ENCODE results near the gene CDC34.

The CDC34 gene, protein sequence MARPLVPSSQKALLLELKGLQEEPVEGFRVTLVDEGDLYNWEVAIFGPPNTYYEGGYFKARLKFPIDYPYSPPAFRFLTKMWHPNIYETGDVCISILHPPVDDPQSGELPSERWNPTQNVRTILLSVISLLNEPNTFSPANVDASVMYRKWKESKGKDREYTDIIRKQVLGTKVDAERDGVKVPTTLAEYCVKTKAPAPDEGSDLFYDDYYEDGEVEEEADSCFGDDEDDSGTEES

DNA sequence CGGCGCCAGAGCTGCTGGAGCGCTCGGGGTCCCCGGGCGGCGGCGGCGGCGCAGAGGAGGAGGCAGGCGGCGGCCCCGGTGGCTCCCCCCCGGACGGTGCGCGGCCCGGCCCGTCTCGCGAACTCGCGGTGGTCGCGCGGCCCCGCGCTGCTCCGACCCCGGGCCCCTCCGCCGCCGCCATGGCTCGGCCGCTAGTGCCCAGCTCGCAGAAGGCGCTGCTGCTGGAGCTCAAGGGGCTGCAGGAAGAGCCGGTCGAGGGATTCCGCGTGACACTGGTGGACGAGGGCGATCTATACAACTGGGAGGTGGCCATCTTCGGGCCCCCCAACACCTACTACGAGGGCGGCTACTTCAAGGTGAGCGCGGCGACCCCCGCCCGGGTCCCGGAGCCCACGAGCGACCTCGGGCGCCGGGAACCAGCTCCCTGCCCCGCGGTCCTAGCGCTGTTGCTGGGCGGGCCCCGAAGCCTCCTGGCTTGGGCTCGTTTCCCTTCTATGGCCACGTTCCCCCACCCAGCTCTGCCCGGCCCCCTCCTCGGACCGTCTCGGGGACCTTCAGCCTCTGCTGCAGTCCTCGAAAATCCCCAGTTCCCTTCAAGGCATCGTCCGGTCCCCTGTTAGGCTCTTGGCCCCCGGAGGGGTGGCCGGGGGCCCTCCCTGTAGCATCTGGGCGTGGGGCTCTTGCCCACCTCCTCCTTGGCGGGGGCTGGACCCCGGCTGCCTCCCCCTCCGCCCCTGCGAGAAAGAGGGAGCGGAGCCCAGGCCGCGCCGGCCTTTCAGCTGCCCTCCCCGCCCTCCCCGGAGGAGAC is at the start of gene CDC34:
Gene CDC34, plus strand, starts transcription at position 8 of the 808 bp plus-strand sequence. Its CDS starts 172 bp downstream, at position 180.
- DNase-seq (ENCODE audit: low spot score) = peak; percentile 64

GRCh38 chr19:482186-483041 is 49.1 kb upstream of the CDC34 start:
- DNase-seq (ENCODE audit: low spot score) = no peak

- no peak for DNase-seq (ENCODE audit: low spot score)
These were observed 48.1 kb upstream of the CDC34 start for GRCh38 chr19:483332-484072.

GRCh38 chr19:484494-484893 is 47.1 kb upstream of the CDC34 start:
- no peak for DNase-seq (ENCODE audit: low spot score)

GRCh38 chr19:485077-485476 is 46.5 kb upstream of the CDC34 start:
- no peak for DNase-seq (ENCODE audit: low spot score)

GRCh38 chr19:485583-486236 is 45.9 kb upstream of the CDC34 start:
- no peak for DNase-seq (ENCODE audit: low spot score)

GRCh38 chr19:488505-489417 is 42.8 kb upstream of the CDC34 start:
- DNase-seq (ENCODE audit: low spot score) = peak; percentile 99

DNA sequence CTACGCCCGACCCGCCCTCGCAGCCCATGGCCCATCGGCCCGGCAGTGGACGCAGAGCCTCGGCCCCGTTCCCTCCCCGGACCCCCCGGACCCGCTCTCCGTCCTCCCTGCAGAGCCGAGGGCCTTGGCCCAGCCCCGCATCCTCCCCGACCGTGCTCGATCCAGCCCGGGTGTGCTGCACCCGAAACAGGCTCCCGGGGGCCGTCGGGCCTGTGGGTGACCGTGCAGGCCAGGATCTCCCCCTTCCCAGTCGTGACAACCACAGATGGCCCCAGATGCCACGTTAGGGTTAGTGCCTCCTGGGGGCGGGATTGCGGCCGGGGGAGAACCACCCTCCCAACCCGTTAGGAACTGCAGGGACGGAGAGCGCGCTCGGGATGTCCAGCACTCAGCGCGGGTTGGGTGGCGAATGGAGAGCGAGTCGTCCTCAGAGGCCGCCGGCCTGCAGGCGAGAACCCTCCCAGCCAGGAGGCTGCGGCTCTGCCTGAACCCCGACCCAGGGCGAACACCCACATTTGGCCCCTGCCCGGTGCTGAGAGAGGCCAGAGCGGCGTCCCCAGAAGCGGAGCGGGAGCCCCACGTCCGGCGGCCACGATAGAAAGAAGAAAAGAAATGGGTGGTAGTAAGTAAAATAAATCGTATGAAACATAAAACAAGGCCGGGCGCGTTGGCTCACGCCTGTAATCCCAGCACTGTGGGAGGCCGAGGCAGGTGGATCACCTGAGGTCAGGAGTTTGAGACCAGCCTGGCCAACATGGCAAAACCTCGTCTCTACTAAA is 42.0 kb upstream of the CDC34 start:
- DNase-seq (ENCODE audit: low spot score) = peak; percentile 68

DNA sequence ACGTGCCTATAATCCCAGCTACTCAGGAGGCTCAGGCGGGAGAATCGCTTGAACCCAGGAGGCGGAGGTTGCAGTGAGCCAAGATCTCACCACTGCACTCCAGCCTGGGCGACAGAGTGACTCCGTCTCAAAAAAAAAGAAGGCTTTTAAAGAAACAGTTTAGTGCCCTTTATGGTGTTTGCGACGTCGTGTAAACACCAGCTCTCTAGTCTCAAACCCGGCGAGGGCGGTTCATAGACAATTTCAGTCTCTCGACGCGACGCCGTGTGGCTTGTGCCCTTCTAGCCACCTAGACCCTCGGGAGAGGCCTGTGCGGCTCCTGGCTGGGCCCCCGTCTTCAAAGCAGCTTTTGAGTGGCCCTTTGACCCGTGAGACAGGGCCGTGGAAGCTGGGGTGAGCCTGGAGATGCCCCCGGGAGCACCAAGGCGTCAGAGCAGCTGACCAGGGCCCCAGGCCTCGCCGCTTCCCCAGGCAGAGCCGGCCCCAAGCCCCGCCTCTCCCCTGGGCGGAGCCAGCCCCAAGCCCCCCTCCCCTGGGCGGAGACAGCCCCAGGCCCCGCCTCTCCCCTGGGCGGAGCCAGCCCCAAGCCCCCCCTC is 40.3 kb upstream of the CDC34 start:
- DNase-seq (ENCODE audit: low spot score) = no peak

DNA sequence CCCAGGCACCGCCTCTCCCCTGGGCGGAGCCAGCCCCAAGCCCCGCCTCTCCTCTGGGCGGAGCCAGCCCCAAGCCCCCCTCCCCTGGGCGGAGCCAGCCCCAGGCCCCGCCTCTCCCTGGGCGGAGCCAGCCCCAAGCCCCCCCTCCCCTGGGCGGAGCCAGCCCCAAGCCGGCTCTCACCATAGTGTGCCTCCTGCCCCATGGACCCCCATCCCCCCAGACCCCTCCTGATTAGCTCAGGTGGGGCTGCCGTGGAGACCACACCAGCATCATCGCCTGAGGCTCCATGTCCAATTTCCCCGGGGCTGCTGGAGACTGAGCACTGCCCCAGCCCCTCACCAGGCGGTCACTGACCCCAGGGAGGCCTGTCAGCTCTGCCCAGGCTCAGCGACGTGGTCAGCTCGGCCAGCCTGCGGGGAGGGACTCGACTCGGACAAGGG is 39.4 kb upstream of the CDC34 start:
- DNase-seq (ENCODE audit: low spot score) = no peak

GRCh38 chr19:493391-494170 is 38.0 kb upstream of the CDC34 start:
- no peak for DNase-seq (ENCODE audit: low spot score)

- DNase-seq (ENCODE audit: low spot score) = no peak
These were observed 37.1 kb upstream of the CDC34 start for GRCh38 chr19:494171-495080.

DNA sequence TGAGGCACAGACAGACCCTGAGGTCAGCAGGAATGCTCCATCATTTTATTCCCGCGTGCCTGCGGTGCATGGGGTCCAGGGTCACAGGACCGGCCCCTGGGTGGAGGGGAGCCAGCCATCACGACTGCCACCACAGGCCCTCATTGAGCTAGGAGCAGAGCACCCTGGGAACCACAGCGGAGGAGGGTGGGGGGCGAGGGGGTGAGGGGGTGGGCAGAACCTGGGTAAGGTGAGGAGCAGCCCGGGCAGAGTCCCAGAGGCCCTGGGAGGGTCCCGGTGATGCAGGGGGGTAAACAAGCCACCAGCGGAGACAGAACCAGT is 36.5 kb upstream of the CDC34 start:
- peak; percentile 30 for DNase-seq (ENCODE audit: low spot score)

DNA sequence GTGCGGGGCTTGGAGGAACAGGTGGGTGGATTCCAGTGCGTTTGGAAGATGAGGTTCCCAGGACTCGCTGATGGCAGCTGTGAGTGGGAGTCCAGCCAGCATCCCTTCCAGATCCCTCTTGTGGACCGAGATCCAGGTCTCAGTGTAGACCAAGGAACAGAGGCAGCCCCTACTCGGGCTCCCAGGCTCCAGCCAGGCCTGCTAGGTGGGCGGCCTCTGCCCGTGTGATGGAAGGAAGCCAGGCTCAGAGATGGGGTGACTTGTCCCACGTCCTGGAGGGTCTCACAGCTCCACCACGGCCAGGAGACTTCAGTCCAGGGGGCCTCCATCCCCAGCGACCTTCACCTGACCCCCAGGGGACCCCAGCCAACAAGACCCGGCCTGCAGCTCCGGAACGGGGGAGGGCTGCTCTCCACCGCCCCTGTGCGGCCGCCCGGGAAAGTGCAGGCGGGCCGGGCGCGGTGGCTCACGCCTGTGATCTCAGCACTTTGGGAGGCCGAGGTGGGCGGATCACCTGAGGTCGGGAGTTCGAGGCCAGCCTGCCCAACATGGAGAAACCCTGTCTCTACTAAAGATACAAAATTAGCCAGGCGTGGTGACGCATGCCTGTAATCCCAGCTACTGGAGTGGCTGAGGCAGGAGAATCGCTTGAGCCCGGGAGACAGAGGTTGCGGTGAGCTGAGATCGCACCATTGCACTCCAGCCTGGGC is 36.0 kb upstream of the CDC34 start:
- peak; percentile 79 for DNase-seq (ENCODE audit: low spot score)

DNA sequence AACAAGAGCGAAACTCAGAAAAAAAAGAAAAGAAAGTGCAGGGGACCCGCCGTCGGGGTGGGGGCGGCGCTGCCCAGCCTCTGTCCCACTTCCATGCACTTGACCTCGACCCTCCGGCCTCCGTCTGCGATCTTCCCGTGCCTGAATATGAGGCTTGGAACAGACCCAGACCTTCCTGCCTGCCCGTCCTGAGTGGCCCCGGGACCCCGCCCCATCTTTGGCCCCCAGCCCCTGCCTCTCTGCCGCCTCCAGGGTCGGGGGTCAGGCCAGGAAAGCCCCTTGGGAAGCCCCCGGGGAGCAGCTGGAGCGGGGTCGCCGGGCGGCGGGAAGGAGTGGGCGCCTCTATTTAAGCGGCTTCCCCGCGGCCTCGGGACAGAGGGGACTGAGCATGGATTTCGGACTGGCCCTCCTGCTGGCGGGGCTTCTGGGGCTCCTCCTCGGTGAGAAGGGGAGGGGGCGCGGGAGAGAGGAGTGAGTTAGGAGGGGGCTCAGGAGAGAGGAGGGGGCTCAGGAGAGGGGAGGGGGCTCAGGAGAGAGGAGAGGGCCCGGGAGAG is 35.4 kb upstream of the CDC34 start, which contains the start of gene MADCAM1:
Gene MADCAM1, plus strand, starts transcription at position 375 of the 554 bp plus-strand sequence. Its CDS starts 14 bp downstream, at position 389.
- DNase-seq (ENCODE audit: low spot score) = no peak

GRCh38 chr19:496986-497385 is 34.6 kb upstream of the CDC34 start:
- DNase-seq (ENCODE audit: low spot score) = no peak
